ENCODE results near the gene MSH3. TPM values are rescaled to one million over a fixed set of nuclear protein-coding genes. Genes with fewer than 3 reads are reported as not detected.

The MSH3 gene
- polyA plus RNA-seq, 1 donor (not counting 4 experiments of a cell fraction or from before 2014, with no cell fraction given), result 11.1 TPM

DNA sequence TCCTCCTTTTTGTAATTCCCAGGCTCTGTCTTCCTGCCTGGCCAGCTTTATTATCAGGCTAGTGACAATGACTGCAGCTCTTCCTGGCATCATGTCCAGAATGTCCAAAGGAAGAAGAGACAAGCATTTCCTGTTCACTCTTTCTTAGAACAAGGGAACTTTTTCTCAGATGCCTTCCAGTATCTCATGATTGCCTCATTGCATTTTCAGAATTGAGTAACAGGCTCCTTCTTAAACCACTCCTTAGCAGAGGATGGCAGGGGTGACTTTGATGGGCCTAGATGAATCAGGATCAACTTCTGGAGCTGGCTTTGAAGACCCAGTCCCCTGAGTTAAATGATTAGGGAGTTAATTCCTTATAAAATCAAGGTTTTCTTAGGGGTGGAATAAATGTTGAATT, 212.8 kb downstream of the MSH3 start:
- Histone ChIP-seq H3K4me3 (ENCODE audit: control insufficient read depth in 2 of 3, extremely low read depth in 1 of 3, insufficient read depth in 2 of 3, low read depth in 1 of 3, low read length in 3 of 3) (no peak overlapping the region), H2AFZ (ENCODE audit: control insufficient read depth, low read length) (no peak overlapping the region), H3K27me3 (ENCODE audit: control insufficient read depth, extremely low read depth, insufficient read depth, low read length) (no peaks in the 10 kb centered on the region), H3K27ac (ENCODE audit: control insufficient read depth, insufficient read depth, low read length) (no peak overlapping the region), H4K20me1 (ENCODE audit: control insufficient read depth, extremely low read depth, insufficient read depth, low read length) (no peaks in the 10 kb centered on the region), H3K9ac (ENCODE audit: control insufficient read depth, extremely low read depth, insufficient read depth, low read length) (no peak overlapping the region), H3K9me1 (ENCODE audit: control insufficient read depth, extremely low read depth, insufficient read depth, low read length) (no peaks in the 10 kb centered on the region), H3K4me1 (ENCODE audit: control insufficient read depth, extremely low read depth, insufficient read depth, low read length) (peaks cover 4% of the 10 kb centered on the region), H3K9me3 (ENCODE audit: control insufficient read depth, low read depth, low read length) (no peaks in the 10 kb centered on the region), H3K4me2 (ENCODE audit: control insufficient read depth, extremely low read depth, insufficient read depth, low read depth, low read length) (no peak overlapping the region), H3K36me3 (ENCODE audit: control insufficient read depth in 2 of 2, extremely low read depth in 1 of 2, insufficient read depth in 2 of 2, low read length in 2 of 2) (no peaks in the 10 kb centered on the region), H3K79me2 (ENCODE audit: control insufficient read depth, insufficient read depth, low read length) (no peaks in the 10 kb centered on the region)
- FAIRE-seq, result no peak
- DNase-seq (ENCODE audit: low read depth, low spot score), result no peak
- no peak for TF ChIP-seq EZH2 (IDR thresholded peaks at IDR 0.05; ENCODE audit: low read length)
- TF ChIP-seq, protein P1, sequence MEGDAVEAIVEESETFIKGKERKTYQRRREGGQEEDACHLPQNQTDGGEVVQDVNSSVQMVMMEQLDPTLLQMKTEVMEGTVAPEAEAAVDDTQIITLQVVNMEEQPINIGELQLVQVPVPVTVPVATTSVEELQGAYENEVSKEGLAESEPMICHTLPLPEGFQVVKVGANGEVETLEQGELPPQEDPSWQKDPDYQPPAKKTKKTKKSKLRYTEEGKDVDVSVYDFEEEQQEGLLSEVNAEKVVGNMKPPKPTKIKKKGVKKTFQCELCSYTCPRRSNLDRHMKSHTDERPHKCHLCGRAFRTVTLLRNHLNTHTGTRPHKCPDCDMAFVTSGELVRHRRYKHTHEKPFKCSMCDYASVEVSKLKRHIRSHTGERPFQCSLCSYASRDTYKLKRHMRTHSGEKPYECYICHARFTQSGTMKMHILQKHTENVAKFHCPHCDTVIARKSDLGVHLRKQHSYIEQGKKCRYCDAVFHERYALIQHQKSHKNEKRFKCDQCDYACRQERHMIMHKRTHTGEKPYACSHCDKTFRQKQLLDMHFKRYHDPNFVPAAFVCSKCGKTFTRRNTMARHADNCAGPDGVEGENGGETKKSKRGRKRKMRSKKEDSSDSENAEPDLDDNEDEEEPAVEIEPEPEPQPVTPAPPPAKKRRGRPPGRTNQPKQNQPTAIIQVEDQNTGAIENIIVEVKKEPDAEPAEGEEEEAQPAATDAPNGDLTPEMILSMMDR (optimal IDR thresholded peaks at IDR 0.05 in 1 of 3, IDR thresholded peaks at IDR 0.05 in 1 of 3, conservative IDR thresholded peaks at IDR 0.05 in 1 of 3; ENCODE audit: extremely low read depth in 1 of 3, insufficient read depth in 2 of 3, low read length in 3 of 3), result no peak
- dilution Hi-C loops (cut with MboI; ENCODE audit: extremely low pct_ligation_motif_present, low sequenced_read_pairs), result no loop called here

DNA sequence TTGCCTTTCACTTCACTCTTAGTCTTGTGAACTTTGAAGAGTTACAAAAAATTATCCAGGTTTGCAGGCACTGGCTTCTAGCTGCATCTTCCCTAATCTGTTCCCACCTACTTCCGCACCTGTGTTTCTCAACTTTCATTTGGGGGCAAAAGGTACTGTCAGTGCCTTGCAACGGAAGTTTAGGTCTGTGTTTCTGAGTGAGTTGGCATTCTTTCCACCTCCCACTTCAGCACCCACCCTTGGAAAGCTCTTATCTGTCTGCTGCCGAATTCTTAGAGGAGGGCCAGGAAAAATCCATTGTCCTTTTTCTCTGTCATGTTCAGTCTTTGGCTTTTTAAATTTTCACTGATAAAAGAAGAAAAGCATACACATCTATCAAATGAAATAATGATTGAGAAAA, 216.0 kb downstream of the MSH3 start:
- TF ChIP-seq EZH2 (IDR thresholded peaks at IDR 0.05; ENCODE audit: low read length), result no peak
- TF ChIP-seq, protein P1 (optimal IDR thresholded peaks at IDR 0.05 in 1 of 3, IDR thresholded peaks at IDR 0.05 in 1 of 3, conservative IDR thresholded peaks at IDR 0.05 in 1 of 3; ENCODE audit: extremely low read depth in 1 of 3, insufficient read depth in 2 of 3, low read length in 3 of 3), result no peak
- dilution Hi-C loops (cut with MboI; ENCODE audit: extremely low pct_ligation_motif_present, low sequenced_read_pairs), result no loop called here
- DNase-seq (ENCODE audit: low read depth, low spot score), result no peak
- no peaks in the 10 kb centered on the region for H3K79me2 ChIP-seq (ENCODE audit: control insufficient read depth, insufficient read depth, low read length)
- H3K9ac ChIP-seq (ENCODE audit: control insufficient read depth, extremely low read depth, insufficient read depth, low read length), result no peak overlapping the region
- H3K36me3 ChIP-seq (ENCODE audit: control insufficient read depth in 2 of 2, extremely low read depth in 1 of 2, insufficient read depth in 2 of 2, low read length in 2 of 2), result peaks cover 0 to 2% of the 10 kb centered on the region in 2 experiments
- no peak for FAIRE-seq
- no peaks in the 10 kb centered on the region for H4K20me1 ChIP-seq (ENCODE audit: control insufficient read depth, extremely low read depth, insufficient read depth, low read length)
- peaks cover 4% of the 10 kb centered on the region for H3K4me1 ChIP-seq (ENCODE audit: control insufficient read depth, extremely low read depth, insufficient read depth, low read length)
- H3K4me2 ChIP-seq (ENCODE audit: control insufficient read depth, extremely low read depth, insufficient read depth, low read depth, low read length), result no peak overlapping the region
- no peaks in the 10 kb centered on the region for H3K9me1 ChIP-seq (ENCODE audit: control insufficient read depth, extremely low read depth, insufficient read depth, low read length)
- H3K27ac ChIP-seq (ENCODE audit: control insufficient read depth, insufficient read depth, low read length), result no peak overlapping the region
- H2AFZ ChIP-seq (ENCODE audit: control insufficient read depth, low read length), result no peak overlapping the region
- H3K4me3 ChIP-seq (ENCODE audit: control insufficient read depth in 2 of 3, extremely low read depth in 1 of 3, insufficient read depth in 2 of 3, low read depth in 1 of 3, low read length in 3 of 3), result no peak overlapping the region
- no peaks in the 10 kb centered on the region for H3K27me3 ChIP-seq (ENCODE audit: control insufficient read depth, extremely low read depth, insufficient read depth, low read length)
- H3K9me3 ChIP-seq (ENCODE audit: control insufficient read depth, low read depth, low read length), result no peaks in the 10 kb centered on the region

All from keratinocyte (primary cell).